Measurements from ENCODE around the gene NYAP1.
"Not testable (repeated sequence)": the region's sequence is repeated elsewhere in the genome, so short reads cannot be mapped to it uniquely, and the experiment has no call there.

DNA sequence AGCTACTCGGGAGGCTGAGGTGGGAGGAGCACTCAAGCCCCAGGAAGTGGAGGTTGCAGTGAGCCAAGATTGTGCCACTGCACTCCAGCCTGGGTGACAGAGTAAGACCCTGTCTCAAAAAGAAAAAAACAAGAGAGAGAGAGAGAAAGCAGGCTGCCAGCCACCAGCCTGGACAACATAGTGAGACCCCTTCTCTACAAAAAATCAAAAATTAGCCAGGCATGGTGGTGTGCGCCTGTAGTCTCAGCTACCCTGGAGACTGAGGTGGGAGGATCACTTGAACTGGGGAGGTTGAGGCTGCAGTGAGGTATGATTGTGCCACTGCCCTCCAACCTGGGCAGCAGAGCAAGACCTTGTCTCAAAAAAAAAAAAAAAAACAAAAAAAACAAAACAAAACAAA, 53.0 kb downstream of the NYAP1 start:
- TF ChIP-seq, protein P1, sequence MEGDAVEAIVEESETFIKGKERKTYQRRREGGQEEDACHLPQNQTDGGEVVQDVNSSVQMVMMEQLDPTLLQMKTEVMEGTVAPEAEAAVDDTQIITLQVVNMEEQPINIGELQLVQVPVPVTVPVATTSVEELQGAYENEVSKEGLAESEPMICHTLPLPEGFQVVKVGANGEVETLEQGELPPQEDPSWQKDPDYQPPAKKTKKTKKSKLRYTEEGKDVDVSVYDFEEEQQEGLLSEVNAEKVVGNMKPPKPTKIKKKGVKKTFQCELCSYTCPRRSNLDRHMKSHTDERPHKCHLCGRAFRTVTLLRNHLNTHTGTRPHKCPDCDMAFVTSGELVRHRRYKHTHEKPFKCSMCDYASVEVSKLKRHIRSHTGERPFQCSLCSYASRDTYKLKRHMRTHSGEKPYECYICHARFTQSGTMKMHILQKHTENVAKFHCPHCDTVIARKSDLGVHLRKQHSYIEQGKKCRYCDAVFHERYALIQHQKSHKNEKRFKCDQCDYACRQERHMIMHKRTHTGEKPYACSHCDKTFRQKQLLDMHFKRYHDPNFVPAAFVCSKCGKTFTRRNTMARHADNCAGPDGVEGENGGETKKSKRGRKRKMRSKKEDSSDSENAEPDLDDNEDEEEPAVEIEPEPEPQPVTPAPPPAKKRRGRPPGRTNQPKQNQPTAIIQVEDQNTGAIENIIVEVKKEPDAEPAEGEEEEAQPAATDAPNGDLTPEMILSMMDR (IDR thresholded peaks at IDR 0.05) = not testable (repeated sequence)
- not testable (repeated sequence) for TF ChIP-seq ZFX (IDR thresholded peaks at IDR 0.05; ENCODE audit: borderline replicate concordance)

Measured in 22Rv1 (cell line).